Measurements from ENCODE around the gene SOWAHC.

DNA sequence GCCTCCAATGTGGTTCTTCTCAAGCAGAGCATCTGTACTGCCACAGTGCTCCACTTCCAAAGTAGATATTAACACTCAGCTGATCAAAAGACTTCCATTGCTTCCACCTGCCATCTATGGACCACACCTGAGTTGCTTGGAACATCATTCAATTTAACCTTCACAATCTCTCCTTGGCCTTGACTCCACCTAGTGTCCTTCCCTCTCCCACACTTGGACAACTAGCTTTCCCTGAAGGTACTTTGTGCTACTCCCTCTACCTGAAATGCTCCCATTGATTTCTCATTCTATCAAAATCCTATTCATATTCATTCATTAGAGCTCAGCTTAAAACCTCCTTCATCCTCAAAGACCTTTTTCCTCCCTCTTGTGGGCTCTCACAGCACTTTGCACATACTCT lies 48.7 kb downstream of the SOWAHC start:
- TF ChIP-seq BHLHE40 (IDR thresholded peaks at IDR 0.05; ENCODE audit: borderline replicate concordance) (no peak), SP1 (IDR thresholded peaks at IDR 0.05) (no peak), ELF4 (IDR thresholded peaks at IDR 0.05) (no peak), L3MBTL2 (conservative IDR thresholded peaks at IDR 0.05) (no peak), NFRKB (IDR thresholded peaks at IDR 0.05) (no peak), HDGF (IDR thresholded peaks at IDR 0.05; ENCODE audit: borderline replicate concordance) (no peak), FOXM1 (IDR thresholded peaks at IDR 0.05; ENCODE audit: borderline replicate concordance) (no peak), FOXK2 (IDR thresholded peaks at IDR 0.05) (no peak), TARDBP (IDR thresholded peaks at IDR 0.05) (no peak), CTBP1 (IDR thresholded peaks at IDR 0.05; ENCODE audit: borderline replicate concordance) (no peak)
- TF ChIP-seq, protein P1, sequence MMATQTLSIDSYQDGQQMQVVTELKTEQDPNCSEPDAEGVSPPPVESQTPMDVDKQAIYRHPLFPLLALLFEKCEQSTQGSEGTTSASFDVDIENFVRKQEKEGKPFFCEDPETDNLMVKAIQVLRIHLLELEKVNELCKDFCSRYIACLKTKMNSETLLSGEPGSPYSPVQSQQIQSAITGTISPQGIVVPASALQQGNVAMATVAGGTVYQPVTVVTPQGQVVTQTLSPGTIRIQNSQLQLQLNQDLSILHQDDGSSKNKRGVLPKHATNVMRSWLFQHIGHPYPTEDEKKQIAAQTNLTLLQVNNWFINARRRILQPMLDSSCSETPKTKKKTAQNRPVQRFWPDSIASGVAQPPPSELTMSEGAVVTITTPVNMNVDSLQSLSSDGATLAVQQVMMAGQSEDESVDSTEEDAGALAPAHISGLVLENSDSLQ (IDR thresholded peaks at IDR 0.05) = no peak
